GM21825 (cell line): ENCODE data around the gene NOL4L.

Experiments used
- ATAC-seq: cut with Tn5 transposase; IDR thresholded peaks from one replicate; pipeline ENCODE4 v1.9.1; 2021; ENCODE audit warnings: mild to moderate bottlenecking, moderate library complexity; ENCODE audit not compliant: unreplicated experiment

The NOL4L gene

DNA sequence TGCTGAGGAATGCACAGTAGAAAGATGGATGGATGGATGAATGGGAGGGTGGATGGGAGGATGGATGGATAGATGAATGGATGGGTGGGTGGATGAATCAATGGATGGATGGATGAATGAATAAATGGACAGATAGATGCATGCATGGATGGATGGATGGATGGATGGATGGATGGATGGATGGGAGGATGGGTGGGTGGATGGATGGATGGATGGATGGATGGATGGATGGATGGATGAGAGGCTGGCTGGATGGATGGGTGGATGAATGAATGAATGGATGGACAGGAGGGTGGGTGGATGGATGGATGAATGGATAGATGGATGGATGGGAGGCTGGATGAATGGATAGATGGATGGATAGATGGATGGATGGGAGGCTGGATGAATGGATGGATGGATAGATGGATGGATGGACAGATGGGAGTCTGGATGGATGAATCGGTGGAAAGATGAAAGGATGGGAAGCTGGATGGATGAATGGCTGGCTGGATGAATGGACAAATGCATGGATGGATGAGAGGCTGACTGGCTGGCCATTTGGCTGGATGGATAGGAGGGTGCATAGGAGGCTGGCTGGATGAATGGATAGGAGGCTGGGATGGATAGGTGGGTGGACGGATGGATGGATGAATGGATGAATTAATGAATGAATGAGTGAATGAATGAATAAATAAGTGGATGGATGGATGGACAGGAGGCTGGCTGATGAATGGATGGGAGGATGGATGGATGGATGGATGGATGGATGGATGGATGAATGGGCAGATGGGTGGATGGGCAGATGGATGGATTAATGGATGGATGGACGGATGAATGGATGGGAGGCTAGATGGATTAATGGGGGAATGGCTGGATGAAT lies 28.3 kb upstream of the NOL4L start:
- ATAC-seq = no peak

DNA sequence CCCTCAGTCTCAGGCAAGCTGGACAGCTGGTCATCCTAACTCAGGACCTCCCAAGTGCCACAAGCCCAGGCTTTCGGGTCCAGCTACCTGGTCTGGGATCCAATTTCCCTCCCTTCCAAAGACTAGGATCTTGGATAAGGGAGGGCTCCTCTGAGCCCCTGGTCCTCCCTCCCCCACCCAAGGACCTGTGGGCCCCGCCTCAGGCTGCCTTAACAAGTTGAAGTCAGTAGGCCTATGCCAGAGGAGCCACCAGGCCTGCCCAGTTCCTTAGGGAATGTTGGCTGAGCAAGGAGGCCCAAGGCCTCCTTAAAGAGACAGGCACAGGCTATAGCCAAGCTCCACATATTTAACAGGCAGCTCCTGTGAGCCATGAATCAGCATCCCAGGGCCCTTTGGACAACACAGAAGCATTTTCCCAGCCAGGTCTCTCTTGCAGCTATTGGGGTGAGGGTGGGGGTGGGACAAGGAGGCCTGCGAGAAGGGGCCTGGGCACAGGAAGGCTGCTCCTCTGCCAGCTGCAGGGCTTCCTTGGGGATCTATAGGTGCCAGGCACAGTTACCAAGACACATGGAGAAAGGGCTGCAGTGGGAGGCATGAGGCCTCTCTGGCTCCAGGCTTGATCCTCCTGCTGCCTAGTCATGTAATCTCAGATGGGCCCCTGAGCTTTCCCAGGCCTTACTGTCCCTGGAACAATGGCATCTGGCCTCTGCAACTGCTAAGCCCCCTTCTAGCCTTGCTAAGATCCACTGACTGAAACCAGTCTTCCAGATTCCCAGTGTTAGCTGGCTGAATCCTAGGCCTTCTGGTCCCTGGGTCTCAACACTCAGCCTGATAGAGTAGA lies 27.4 kb upstream of the NOL4L start:
- no peak for ATAC-seq

DNA sequence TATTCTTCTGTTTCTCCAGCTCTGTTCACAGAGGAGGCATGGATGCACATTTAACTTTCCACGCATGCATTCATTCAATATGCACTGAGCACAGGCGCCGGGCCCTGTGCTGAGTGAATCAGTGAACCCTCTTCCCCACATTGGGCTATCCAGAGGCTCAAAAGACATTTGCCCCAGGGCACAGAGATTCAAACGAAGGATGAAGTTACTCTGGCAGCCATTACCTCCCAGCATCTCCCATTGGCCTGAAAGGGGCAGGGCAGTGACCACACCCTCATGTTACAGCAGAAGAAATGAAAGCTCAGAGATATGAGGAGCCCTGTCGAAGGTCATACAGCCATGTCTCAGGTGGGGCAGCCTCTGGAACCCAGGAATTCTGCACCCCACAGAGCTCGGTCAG lies 26.7 kb upstream of the NOL4L start:
- no peak for ATAC-seq

DNA sequence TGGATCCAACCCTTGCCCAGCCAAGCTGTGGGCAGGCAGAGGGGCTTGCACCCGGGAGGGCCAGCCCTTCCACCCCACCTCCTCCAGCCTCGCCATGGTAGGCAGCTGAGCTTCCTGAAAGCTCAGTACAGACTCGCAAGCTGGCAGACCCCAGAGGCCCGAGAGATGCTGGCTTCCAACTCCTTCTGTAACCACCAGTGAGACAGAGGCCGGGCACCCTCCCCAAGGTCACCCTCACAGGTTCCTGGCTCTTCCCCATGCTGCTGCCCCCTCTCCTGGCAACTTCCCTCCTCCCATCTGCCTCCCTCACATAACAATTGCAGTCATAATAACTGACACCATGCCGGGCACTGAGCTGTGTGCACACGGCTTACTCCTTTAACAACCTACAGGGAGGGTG lies 26.2 kb upstream of the NOL4L start:
- no peak for ATAC-seq

DNA sequence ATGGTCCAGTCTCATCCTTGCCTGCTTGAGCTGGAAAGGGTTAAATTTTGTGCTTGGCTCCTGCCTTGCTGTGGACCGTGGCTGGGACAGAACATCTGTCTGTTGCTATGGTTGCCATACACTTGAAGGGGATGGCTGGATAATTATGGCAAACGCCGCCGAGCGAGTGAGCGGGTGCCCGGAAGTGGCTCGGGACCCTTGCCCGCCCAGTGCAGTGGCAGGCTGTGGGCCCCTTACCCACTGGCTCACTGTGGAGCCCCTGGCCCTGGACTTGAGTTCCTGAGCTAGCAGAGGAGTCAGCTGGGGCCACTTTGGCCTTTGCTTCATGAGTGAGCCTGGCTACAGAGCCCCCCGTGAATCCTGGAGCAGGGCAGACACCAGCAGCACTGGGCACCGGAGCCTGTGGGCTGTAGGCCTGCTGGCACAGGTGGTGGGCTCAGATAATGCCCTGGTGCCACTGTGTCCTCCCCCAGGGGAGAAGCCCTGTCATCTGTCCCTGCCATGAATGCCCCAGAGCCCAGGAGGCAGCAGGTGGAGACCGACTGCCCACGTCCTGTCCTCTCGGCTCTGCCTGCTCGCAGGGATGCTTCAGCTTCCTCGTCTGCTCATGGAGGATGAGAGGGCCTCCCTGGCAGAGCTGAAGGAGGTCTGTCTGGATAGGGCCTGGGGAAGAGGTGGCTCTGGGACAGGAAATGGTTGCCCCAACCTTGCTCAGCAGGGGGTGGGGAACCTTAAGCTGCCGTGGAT lies 25.5 kb upstream of the NOL4L start:
- ATAC-seq = no peak

DNA sequence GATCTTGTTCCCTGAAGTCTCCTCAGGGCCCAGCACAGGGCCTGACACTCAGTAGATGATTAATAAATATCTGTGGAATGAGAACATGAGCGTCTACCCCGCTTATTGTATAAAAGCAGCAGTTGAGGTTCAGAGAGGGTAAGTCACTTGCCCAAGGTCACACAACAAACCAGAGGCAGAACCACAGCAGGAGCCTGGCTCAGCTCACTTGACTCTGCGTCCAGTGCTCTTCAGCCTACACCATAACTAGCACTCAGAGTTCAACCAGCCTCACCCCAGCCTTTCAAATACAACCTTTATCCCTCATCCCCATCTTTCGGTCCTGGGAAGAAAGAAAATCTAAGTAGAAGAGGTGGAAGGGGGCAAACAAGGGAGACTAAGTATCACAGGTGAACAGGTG lies 24.9 kb upstream of the NOL4L start:
- no peak for ATAC-seq

DNA sequence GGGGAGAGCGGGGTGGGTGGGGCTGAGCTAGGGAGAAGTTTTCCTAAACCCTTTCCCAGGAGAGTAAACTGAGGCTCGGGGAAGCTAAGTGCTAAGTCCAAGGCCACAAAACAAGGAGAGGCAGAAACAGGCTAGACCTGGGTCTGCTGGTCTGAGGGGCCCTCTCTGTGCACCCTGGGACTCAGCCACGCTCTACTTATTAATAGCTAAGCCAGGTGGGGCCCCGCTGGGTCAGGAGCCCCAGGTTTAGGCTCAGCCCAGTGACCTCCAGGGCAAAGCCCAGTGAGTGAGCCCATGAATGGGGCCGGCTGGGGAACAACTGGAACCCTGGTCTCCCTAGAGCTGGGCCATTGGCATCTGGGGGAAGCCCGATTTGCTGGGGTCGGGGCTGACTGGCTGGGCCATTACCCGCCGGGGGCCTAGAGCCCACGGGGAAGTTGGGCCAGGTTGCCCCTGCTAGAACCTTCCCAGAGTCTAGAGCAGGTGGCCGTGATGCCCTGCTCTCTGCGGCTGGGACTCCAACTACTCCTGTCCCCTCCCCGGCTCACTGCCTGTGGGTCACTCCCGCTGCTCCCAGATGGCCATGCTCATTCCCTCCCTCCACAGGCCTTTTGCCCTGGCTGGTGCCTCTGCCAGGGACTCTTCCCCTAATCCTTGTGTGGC lies 24.1 kb upstream of the NOL4L start:
- ATAC-seq = no peak

DNA sequence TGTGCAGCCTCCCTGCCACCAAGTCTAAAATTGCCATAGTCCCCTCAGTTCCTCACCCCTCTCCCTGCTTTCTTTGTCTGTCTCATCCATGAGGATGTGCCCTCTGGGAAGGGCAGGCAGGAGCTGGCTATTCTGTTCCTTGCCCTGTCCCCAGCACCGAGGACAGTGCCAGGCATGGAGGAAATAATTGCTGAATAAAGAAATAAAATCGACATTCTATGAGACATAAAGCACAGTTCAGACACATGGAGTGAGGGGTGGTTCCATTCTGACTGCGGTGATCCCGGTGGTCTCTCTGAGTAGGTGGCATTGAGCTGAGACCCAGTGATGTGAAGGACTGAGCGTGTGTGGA lies 23.5 kb upstream of the NOL4L start:
- no peak for ATAC-seq

DNA sequence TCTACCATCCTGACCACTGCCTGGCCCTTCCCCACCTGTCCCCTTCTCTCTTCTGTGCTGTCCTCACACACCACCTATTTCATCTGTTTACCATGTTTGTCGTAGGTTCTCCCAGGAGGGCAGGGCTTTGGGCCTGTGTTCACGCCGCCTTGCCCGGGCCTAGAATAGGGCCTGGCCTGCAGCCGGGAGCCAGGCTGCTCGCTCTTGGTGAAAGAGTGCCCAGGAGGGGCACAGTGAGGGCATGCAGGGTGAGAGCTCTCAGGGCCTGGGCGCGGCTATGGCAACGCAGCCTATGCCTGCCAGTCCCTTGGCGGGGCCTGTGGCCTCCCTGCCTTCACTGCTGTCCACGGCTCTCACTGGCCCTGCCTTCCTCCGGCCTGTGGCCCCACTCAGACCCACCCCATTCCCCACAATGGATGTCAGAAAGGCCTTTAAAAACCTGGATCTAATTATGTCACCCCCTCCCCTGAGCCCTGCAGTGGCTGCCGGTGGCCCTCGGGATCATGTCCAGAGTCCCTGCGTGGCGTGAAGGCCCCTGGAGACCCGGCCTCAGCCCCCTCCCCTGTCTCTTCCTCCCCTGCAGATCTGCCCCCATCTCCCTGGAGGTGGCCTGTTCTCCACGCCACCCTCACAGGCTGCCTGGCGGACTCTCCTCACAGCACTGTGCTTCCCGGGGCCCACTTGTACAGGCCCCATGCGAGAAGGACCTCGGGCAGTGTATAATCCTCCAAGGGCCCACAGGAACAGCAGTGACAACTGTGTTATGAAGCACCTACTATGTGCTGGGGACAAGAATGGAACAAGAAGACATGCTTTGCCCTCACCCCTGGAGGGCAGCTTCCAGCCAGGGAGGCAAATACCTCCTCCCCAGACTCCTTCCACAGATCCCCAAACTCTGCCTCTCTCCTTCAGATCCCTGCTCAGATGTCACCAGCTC lies 22.9 kb upstream of the NOL4L start:
- no peak for ATAC-seq

DNA sequence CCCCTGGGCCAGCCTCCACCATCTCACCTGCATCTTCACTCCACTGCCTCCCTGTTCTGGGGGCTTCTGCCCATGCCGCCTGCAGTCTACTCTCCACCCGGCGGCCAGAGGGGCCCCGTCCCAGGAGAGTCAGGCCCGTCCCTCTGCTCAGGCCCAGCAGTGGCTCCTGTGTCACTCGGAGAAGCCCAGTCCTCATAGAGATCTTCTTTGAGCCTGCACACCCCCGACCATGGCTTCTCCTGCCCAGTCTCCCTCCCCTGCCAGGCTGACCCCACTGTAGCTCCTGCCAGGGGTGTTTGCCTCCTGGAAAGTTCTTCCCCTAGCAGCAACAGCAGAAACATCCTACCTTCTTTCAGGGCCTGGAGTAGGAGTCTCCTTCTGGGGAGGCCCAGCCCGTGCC lies 22.2 kb upstream of the NOL4L start:
- no peak for ATAC-seq

DNA sequence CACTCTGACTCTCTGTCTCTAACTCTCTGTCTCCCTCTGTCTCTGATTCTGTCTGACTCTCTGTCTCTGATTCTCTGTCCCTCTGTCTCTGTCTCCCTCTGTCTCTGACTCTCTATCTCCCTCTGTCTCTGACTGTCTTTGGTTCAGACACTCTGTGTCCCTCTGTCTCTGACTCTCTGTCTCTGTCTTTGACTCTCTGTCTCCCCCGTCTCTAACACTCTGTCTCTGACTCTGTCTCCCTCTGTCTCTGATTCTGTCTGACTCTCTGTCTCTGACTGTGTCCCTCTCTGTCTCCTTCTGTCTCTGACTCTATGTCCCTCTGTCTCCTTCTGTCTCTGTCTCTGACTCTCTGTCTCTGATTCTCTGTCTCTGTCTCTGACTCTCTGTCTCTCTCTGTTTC lies 21.7 kb upstream of the NOL4L start:
- no peak for ATAC-seq

DNA sequence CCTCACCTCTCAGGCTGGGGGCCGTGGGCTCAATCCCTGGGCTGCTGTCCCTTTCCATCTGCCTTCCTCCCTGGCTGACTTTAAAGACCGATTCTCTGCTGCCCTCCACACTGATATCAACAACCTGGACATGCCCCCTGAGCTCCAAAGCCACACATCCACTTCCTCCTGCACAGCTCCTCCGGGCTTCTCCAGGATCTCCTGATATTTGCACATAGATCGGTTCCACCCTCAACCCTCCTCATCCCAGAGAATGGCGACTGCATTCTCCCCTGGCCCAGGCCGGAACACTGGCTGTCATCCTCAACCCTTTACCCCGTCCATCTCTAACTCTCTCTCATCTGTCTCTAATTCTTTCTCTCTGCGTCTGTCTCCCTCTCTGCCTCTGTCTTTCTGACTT lies 21.0 kb upstream of the NOL4L start:
- no peak for ATAC-seq

DNA sequence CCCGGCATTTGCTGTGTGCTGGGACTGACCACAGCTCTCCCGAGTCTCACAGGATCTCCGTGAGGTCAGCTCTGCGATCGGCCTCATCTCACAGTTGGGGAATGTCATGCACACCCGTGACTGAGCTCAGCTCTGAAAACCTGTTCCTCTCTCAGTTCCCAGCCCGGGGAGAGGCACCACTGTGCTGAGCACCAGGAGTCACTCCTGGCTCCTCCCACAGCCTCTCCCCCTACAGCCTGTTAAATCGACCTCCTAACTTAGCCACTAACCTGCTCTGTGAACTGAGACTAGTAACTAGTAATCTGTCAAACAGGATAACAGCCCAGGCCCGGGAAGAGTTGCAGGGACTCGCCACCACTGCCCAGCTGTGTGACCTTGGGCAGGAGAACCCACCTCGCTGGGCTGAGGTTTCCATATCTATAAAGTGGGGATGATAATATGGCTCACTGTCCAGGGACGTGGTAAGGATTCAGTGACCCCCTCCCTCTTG lies 20.1 kb upstream of the NOL4L start:
- no peak for ATAC-seq

DNA sequence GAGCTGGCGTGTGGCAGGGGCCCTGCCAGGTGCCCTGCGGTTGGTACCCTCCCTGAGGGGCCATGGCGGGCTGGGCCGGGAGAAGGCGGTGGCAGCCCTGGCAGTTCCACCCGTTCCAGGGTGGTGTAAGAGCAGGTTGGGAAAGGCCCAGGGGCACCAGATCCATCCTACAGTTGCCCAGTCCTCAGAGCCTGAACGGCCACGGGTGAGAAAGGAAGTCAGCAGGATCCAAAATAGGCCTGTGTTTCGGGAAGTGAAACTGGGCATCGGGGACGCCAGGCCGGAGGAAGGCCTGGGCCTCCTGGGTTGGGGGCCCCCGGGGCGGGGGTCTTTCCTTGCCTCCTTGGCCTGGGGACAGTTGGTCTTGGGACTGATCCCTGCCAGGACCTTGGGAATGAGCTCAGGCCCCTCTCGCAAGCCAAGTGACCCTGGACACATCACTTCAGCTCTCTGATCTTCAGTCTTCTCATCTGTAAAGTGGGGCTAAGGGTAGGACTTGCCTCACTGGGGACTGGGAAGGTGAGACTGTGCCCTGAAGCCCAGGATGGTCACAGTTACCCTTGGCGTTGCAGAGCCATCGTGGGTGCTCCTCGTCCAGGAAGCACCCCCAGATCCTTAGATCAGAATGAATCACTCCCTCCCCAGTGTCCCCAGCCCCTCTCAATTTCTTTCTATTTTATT lies 18.1 kb upstream of the NOL4L start:
- no peak for ATAC-seq

DNA sequence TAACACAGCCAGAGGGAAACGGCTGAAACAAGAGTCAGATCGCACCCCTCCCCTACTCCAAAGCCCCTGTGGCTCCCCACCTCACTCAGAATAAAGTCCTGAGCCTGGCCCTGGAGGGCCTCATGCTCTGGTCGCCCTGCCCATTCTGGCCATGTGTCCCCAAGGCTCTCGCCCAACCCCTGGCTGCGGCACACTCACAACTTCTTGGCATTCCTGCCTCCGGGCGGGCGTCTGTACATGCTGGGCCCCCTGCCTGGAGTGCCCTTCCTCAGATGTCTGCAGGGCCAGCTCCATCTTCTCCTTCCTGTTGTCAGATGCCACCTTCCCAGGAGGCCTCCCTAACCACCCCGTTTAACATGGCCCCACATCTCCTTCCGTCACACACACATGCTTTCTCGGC lies 17.1 kb upstream of the NOL4L start:
- ATAC-seq = no peak

DNA sequence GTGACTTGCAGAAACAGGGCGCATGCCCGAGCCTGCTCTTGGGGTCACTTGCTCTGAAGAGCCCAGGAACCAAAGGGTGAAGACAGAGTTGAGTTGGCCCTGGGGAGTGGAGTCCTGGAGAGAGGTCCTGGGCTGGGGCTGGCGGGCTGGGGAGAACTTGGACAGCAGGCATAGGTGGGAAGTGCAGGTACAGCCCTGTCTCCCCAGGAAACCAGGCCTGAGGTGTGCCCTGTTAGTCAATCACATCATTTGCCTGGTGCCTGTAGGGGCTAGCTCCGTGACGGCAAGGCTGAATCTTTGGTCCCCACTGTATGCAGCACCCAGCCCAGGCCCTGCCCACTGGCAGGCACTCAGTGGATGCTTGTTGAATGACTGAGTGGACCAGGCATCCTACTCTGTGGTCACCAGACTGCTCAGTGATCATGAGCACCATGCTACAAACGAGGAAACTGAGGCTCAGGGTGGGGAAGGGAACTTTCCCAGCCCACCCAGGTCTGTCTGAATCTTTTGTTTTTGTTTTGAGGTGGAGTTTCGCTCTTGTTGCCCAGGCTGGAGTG lies 15.6 kb upstream of the NOL4L start:
- no peak for ATAC-seq

DNA sequence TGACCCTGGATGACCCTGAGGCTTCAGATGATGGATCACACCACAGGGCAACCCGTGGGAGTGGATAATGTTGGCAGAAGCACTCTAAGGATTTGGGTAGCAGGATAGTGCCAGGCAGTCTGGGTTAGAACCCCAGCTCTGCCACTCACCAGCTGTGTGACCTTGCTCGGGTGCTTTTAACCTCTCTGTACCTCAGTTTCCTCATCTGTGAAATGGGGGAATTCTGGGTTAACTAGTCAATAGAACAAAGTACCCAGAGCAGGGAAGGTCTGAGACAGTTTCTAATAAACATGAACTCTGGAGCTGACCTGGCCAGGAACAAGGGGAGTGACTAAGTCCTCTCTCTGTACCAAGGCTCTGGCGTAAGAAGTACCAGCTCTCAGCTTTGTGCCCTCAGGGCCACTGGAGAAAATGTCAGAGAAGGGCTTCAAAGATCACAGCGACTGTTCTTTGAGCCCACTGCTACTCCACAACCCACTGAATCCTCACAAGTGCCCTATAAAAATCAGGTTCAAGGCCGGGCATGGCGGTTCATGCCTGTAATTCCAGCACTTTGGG lies 14.7 kb upstream of the NOL4L start:
- ATAC-seq = no peak

DNA sequence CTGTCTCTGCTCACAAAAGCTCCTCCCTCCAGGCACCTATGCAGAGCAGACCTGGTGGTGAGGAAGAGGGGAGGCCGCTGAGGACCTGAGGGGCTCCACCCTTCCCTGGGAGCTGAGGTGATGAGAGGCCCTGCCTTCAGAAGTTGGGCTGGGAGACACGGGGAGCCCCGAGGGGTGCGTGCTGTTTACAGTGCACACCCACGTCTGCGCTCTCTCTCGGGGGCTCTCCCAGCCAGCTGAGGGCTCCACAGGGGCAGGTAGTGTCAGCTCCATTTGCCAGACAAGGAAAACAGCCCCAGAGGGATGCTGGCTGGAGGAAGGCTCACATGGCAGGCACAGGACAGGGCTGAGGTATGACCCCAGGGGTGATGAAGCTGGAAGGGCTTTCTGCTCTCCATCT lies 13.5 kb upstream of the NOL4L start:
- ATAC-seq = no peak

DNA sequence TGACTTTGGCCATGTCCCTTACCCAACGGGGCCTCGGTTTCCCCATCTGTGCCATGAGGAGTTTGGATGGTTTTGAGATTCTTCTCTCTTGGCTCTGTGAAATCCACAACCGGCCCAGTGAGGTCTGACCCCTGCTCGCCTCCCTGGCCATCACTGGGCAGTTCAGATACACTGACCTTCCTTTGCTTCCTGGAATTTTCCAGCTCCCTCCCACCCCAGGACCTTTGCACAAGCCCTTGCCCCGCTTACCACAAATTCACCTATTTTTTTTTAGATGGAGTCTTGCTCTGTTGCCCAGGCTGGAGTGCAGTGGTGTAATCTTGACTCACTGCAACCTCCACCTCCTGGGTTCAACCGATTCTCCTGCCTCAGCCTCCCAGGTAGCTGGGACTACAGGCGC lies 12.6 kb upstream of the NOL4L start:
- ATAC-seq = no peak
